ENCODE results near the gene PPP6R1. TPM values are rescaled to one million over a fixed set of nuclear protein-coding genes. Genes with fewer than 3 reads are reported as not detected.

Gene PPP6R1
- total and polyA plus RNA-seq, 8 donors, result 19.5 to 112 (median 50.8) TPM

GRCh38 chr19:55303477-55303876 is 44.7 kb upstream of the PPP6R1 start:
- TF ChIP-seq, protein P1, sequence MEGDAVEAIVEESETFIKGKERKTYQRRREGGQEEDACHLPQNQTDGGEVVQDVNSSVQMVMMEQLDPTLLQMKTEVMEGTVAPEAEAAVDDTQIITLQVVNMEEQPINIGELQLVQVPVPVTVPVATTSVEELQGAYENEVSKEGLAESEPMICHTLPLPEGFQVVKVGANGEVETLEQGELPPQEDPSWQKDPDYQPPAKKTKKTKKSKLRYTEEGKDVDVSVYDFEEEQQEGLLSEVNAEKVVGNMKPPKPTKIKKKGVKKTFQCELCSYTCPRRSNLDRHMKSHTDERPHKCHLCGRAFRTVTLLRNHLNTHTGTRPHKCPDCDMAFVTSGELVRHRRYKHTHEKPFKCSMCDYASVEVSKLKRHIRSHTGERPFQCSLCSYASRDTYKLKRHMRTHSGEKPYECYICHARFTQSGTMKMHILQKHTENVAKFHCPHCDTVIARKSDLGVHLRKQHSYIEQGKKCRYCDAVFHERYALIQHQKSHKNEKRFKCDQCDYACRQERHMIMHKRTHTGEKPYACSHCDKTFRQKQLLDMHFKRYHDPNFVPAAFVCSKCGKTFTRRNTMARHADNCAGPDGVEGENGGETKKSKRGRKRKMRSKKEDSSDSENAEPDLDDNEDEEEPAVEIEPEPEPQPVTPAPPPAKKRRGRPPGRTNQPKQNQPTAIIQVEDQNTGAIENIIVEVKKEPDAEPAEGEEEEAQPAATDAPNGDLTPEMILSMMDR (IDR thresholded peaks at IDR 0.05), result no peak
- TF ChIP-seq POLR2AphosphoS5 (IDR thresholded peaks at IDR 0.05), result no peak
- no peak for TF ChIP-seq EP300 (IDR thresholded peaks at IDR 0.05)
- no peak for TF ChIP-seq POLR2A (IDR thresholded peaks at IDR 0.05)
- Histone ChIP-seq H3K36me3 (peaks cover 0 to 42% (median 21%) of the 10 kb centered on the region in 4 donors), H3K4me1 (peaks cover 7 to 12% (median 12%) of the 10 kb centered on the region in 4 donors), H3K27me3 (peaks cover 0 to 7% (median 0%) of the 10 kb centered on the region in 3 donors), H3K27ac (no peak overlapping the region), H3K4me3 (no peak overlapping the region), H3K9me3 (no peaks in the 10 kb centered on the region)
- WGBS, 5 donors, result 78 to 94% (median 92%) methylated on average over 6 to 11 of the region's 11 CpGs
- DNase-seq, result no peak
- intact Hi-C loops (cut with DNase I; ENCODE audit: low total_unique reads), result loop anchor here (10.0 kb wide), 1 partner anchor 111 kb away; no protein-coding TSS in a partner anchor

- 68 to 81% (median 76%) methylated on average over 11 to 12 of the region's 12 CpGs for WGBS, 5 donors
- DNase-seq, result no peak
- peak overlapping the region in 1 of 5 donors; percentile 30 for H3K27ac ChIP-seq
- H3K27me3 ChIP-seq, result peaks cover 0 to 7% (median 0%) of the 10 kb centered on the region in 3 donors
- H3K4me3 ChIP-seq, result peak overlapping the region; percentile 27 to 40 (median 37)
- TF ChIP-seq, protein P1 (IDR thresholded peaks at IDR 0.05), result no peak
- TF ChIP-seq POLR2A (IDR thresholded peaks at IDR 0.05), result no peak
- TF ChIP-seq POLR2AphosphoS5 (IDR thresholded peaks at IDR 0.05), result no peak
- peaks cover 0 to 35% (median 21%) of the 10 kb centered on the region in 4 donors for H3K36me3 ChIP-seq
- no peaks in the 10 kb centered on the region for H3K9me3 ChIP-seq
- intact Hi-C loops (cut with DNase I; ENCODE audit: low total_unique reads), result loop anchor here (10.0 kb wide), 1 partner anchor 112 kb away; no protein-coding TSS in a partner anchor
- peaks cover 7 to 12% (median 12%) of the 10 kb centered on the region in 4 donors for H3K4me1 ChIP-seq
Measured at GRCh38 chr19:55302318-55302703, 43.5 kb upstream of the PPP6R1 start.

GRCh38 chr19:55301459-55302317 is 42.9 kb upstream of the PPP6R1 start:
- Histone ChIP-seq H3K36me3 (peaks cover 0 to 32% (median 18%) of the 10 kb centered on the region in 4 donors), H3K4me1 (peaks cover 7 to 12% (median 12%) of the 10 kb centered on the region in 4 donors), H3K9me3 (no peaks in the 10 kb centered on the region), H3K27ac (peak overlapping the region in 2 of 5 donors; percentile 13 to 30), H3K27me3 (peaks cover 0 to 7% (median 0%) of the 10 kb centered on the region in 3 donors), H3K4me3 (peak overlapping the region; percentile 27 to 40 (median 37))
- TF ChIP-seq POLR2A (IDR thresholded peaks at IDR 0.05) (no peak), POLR2AphosphoS5 (IDR thresholded peaks at IDR 0.05) (peak in 2 of 3 donors; percentile 41 to 79)
- TF ChIP-seq, protein P1 (IDR thresholded peaks at IDR 0.05), result peak in 5 of 7 experiments; percentile 85 to 100 (median 99)
- WGBS, 5 donors, result 10 to 16% (median 13%) methylated on average over 27 to 42 of the region's 42 CpGs
- peak; percentile 91 to 95 for DNase-seq
- intact Hi-C loops (cut with DNase I; ENCODE audit: low total_unique reads), result loop anchor here (10.0 kb wide), 1 partner anchor 113 kb away; no protein-coding TSS in a partner anchor

DNA sequence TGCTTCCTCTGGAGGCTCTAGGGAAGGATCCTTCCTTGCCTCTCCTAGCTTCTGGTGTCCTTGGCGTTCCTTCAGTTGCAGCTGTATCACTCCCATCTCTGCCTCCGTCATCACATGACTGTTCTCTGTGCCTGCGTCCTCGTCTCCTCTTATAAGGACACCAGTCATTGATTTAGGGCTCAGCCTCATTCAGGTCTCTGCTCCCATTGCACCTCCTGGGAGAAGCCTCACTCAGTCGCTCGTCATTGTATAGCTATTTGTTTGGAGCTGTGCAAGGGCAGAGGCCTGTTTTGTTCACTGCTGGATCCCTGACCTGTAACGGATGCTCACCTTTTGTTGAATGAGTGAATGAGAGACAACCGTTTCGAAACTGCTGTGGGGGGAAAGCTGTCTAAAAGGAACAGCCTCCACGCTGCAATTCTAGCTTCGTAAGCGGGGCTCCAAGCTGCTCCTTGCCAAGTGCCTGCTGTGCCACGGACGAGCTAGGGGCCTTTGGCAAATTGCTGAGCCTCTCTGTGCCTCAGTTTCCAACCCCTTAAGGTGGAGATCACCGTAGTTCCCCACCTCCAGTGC is 42.2 kb upstream of the PPP6R1 start:
- Histone ChIP-seq H3K9me3 (no peaks in the 10 kb centered on the region), H3K27ac (no peak overlapping the region), H3K27me3 (peaks cover 0 to 7% (median 0%) of the 10 kb centered on the region in 3 donors), H3K4me1 (peaks cover 7 to 12% (median 12%) of the 10 kb centered on the region in 4 donors), H3K4me3 (peak overlapping the region in 1 of 4 donors; percentile 40), H3K36me3 (peaks cover 0 to 28% (median 12%) of the 10 kb centered on the region in 4 donors)
- DNase-seq, result no peak
- TF ChIP-seq EP300 (IDR thresholded peaks at IDR 0.05) (no peak), POLR2AphosphoS5 (IDR thresholded peaks at IDR 0.05) (no peak), POLR2A (IDR thresholded peaks at IDR 0.05) (no peak)
- TF ChIP-seq, protein P1 (IDR thresholded peaks at IDR 0.05), result no peak
- intact Hi-C loops (cut with DNase I; ENCODE audit: low total_unique reads), result loop anchor here (10.0 kb wide), 1 partner anchor 114 kb away; no protein-coding TSS in a partner anchor
- 71 to 77% (median 72%) methylated on average over 15 of the region's 15 CpGs for WGBS, 5 donors

Data from stomach (tissue), 9 donors.